ENCODE data around the gene PTCH1.

DNA sequence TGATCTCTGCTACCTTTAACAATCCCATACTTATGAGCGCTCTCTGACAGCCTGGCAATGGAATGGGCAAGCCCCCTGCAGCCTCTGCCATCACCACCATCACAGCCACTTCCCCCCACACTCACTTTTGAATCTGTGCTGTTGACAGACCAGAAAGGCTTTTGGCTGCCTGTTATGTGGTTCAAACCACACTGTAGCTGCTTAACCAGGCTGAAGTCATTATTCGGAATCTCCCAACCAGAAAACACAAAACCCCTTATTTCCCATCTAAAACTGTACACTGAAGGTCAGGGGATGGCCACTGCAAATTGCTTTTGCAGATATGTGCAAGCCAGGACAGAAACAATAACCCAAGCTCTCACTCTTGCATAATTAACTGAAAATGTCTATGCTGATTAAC is 35.8 kb downstream of the PTCH1 start:
- TF ChIP-seq, protein P1, sequence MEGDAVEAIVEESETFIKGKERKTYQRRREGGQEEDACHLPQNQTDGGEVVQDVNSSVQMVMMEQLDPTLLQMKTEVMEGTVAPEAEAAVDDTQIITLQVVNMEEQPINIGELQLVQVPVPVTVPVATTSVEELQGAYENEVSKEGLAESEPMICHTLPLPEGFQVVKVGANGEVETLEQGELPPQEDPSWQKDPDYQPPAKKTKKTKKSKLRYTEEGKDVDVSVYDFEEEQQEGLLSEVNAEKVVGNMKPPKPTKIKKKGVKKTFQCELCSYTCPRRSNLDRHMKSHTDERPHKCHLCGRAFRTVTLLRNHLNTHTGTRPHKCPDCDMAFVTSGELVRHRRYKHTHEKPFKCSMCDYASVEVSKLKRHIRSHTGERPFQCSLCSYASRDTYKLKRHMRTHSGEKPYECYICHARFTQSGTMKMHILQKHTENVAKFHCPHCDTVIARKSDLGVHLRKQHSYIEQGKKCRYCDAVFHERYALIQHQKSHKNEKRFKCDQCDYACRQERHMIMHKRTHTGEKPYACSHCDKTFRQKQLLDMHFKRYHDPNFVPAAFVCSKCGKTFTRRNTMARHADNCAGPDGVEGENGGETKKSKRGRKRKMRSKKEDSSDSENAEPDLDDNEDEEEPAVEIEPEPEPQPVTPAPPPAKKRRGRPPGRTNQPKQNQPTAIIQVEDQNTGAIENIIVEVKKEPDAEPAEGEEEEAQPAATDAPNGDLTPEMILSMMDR (IDR thresholded peaks at IDR 0.05): no peak
- no peak for TF ChIP-seq POLR2A (IDR thresholded peaks at IDR 0.05)
